Spleen (tissue), 7 donors: ENCODE results near the gene LORICRIN.

Source experiments
- CTCF ChIP-seq, 11 experiments: fragments of 200-600 bp in 7 of 11; fragments of 450-650 bp in 4 of 11; sonication (generic) in 4 of 11; IDR thresholded peaks in 8 of 11; conservative IDR thresholded peaks in 3 of 11; 1 replicate in 7 of 11; 2 replicates in 4 of 11; pipeline versions ENCODE4 v1.4.0 to v1.8.0; 2016 to 2021; ENCODE audit warnings: antibody characterized with exemption in 11 of 11, inconsistent platforms in 4 of 11, mild to moderate bottlenecking in 1 of 11
- POLR2A ChIP-seq, 3 donors: fragments of 450-650 bp; IDR thresholded peaks; one replicate each; pipeline ENCODE4 v1.5.1; 2017; ENCODE audit warnings: antibody characterized with exemption in 3 of 3, mild to moderate bottlenecking in 1 of 3
- POLR2AphosphoS5 ChIP-seq, 3 donors: sonication (generic); formaldehyde crosslinking; IDR thresholded peaks; one replicate each; pipeline ENCODE4 v1.5.1; 2017; ENCODE audit warnings: antibody characterized with exemption in 3 of 3
- donor health status: DM: no; HTN: no; CAD: no; lungs with moderate emphysema.
- donor health status: DM: no; HTN: no; CAD: no.
- donor health status: DM: no; HTN: no; CAD: no.

DNA sequence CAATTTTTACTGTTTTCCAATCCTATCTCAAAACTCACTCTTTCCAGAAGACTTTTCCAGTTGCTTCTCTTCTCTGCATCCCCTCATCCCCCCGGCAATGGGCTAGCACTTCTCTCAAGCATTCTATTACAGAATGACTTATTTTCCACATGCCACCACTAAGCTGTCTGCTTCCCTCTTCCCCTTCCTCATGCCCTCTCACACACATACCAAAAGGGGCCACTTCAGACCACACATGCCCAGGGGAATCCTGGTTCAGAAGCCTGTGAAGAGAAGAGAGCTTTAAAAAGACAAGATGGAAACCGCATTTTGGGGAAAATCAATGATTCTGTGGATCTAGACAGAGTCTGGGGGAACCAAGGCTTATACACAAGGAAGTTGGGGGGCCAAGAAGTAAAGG, 8.4 kb upstream of the LORICRIN start:
- no peak for TF ChIP-seq CTCF (IDR thresholded peaks at IDR 0.05 in 8 of 11, conservative IDR thresholded peaks at IDR 0.05 in 3 of 11)
- no peak for TF ChIP-seq POLR2AphosphoS5 (IDR thresholded peaks at IDR 0.05)
- TF ChIP-seq POLR2A (IDR thresholded peaks at IDR 0.05) = no peak
